Umbilical cord (tissue), 2 donors: ENCODE measurements around the gene CLDN8. TPM values are rescaled to one million over a fixed set of nuclear protein-coding genes. Genes with fewer than 3 reads are reported as not detected.
A peak's percentile ranks its signal among the peaks of the same experiment; 100 is the strongest.

ENCODE experiments used
- DNase-seq: peaks from one replicate; pipeline ENCODE4 v3.0.0-alpha.2; 2015; ENCODE audit warnings: low spot score
- total RNA-seq: library from RNA; depleted of rRNA; stranded (reverse); fragments of >200 nt; gene quantifications from one replicate; pipeline ENCODE4 v1.2.3, GENCODE V29; 2014; ENCODE audit warnings: low replicate concordance; ENCODE audit not compliant: insufficient read depth

The CLDN8 gene
- 6.3 TPM for total RNA-seq

DNA sequence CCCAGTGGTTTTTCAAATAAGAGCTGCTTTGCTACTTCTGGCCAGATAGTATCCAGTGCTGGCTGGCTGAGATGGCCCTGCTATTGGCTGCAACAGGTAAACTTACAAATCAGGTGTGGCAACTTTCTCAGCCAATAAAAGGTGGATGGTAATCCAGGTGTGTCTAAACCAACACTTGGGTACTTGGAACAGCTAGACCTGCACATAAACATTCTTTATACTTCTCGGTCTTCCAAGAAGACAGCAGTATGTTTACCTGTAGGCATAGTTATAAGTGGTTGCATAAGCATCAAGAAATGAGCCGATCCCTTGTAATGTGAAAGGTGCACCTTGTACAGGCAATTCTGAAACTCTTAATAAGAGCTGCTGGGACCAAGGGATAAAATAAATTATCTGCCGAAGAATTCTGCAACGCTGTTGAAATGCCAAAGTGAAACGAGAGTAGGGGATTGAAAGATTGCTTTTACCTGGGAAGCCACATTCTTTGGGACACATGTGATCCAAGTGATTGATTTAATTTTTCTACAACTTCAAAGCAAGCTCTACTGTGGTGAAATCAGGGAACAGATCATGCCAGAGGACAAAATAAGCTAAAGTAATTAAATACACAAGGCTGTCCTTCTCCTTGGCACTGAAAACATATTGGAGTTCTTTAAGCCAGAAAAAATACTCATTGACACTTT is at the start of gene CLDN8:
TSS of gene CLDN8 (minus strand) at position 57 of the 683 bp plus-strand sequence. CDS start 172 bp downstream, outside the sequence.
- DNase-seq, result no peak

- no peak for DNase-seq
These were observed 41.9 kb upstream of the CLDN8 start for GRCh38 chr21:30257773-30258172.

DNA sequence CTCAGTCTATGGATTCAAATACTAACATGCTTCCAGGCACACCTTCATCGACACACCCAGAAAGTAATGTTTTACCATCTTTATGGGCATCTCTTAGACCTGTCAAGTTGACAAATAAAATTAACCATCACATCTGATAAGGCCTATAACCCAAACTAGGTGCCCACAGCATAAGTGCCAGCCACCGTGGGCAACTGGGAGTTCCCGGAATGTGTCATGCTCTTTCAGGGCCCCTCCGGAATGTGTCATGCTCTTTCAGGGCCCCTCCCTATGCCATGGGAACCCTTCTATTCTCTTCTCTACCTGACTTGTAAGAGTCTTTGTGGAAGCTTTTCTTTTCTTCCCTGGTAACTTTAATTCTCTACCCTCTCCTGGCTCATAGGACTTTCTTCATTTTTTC is 40.2 kb upstream of the CLDN8 start:
- DNase-seq, result no peak

DNA sequence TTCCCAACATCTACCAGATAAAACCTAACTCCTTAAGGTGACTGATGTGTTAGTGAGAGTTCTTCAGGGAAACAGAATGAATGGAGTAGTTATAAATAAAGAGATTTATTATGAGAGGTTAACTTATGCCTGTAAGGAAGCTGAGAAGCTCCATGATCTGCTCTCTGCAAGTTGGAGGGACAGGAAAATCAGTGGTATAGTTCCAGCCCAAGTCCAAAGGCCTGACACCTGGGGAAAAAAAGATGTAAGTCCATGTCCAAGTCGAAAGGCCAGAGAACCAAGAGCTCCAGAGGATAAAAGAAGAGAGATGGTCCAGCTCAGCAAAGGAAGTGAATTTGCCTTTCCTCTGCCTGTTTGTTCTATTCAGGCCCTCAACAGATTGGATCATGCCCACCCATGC is 39.8 kb upstream of the CLDN8 start:
- DNase-seq, result no peak

DNA sequence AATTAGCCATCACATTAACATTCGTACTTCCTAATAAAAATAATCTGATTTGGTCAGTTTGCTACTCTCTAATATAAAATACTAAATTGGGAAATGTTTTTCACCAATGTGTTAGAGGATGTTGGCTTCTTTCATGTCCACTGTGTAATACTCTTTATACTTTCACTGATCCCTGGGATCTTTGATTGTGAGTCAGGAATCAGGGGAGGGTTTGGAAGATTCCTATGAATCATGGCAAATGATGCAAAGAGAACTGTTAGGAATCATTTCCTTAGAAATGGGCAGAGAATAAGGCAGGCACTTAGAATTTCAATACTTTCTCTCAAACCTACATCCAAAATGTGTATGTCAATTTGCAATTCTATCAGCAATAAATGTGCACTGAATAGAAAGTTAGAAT is 35.9 kb upstream of the CLDN8 start:
- peak; percentile 47 for DNase-seq

DNA sequence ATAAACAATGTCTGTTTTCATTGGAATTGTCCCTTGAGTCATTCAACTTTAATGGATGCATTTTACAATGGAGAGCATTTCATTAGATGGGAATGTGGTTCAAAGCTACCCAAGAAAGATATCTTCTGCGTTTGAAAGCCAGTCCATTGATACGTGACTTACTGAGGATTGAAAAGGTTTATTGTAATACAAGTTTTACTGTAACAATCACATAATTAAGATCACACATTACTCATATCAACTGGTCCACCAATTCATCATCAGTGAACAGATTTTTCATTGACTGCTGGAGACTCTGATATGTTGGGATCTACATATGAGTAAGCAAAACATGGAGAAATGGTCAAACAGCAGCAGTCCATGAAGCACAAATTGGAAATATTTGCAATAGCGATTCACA is 34.0 kb upstream of the CLDN8 start:
- no peak for DNase-seq

DNA sequence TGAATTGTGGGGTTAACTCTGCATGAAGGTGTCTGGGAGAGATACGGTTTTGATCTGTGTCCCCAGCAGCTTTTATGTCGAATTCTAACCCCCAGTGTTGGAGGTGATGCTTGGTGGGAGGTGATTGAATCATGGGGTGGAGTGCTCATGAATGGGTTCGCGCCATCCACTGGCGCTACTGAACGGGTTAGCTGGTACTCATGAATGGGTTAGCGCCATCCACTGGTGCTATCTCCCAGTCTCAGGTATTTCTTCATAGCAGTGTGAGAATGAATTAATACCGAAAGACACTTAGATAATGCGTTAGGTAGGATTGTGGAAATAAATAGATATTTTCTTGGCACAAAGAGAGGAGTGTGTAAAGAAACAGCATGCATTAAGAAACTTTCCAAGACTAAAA is 32.9 kb upstream of the CLDN8 start:
- DNase-seq, result no peak

GRCh38 chr21:30245061-30245460 is 29.2 kb upstream of the CLDN8 start:
- DNase-seq, result no peak

- DNase-seq, result no peak
These were observed 27.8 kb upstream of the CLDN8 start for GRCh38 chr21:30243691-30244090.

DNA sequence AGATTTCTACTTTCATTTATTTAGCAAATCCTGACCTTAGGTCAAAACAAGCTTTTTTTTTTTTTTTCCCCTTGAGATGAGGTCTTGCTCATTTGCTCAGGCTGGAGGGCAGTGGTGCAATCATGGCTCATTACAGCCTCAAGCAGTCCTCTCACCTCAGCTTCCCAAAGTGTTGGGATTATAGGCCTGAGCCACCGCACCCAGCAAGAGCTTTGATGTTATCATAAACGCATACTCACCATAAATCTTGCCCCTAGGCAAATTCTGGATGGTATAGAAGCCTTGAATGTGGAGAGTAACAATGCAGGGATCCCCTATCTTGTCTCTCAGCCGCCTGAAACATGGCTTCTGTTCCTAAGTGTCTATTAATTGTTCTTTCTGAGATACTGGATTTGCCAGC is 24.8 kb upstream of the CLDN8 start:
- DNase-seq, result no peak

- no peak for DNase-seq
These were observed 22.3 kb upstream of the CLDN8 start for GRCh38 chr21:30238168-30238567.

DNA sequence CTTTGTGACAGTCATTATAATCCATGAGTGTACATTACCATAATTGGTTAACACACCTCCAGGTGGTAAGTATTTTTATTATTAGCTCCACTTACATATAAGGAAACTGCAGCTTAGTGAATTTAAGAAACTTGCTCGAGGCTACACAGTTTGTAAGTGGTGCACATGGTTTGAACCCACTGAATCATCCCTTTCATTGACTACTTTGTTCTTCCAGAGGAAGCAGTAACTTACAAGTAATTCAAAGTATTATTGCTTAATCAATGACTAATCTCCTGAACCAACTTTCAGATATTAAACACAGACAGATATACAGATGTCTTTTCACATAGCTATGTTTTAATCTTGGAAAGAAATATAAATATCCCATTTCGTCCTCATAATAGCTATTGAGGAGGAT is 18.7 kb upstream of the CLDN8 start:
- no peak for DNase-seq

DNA sequence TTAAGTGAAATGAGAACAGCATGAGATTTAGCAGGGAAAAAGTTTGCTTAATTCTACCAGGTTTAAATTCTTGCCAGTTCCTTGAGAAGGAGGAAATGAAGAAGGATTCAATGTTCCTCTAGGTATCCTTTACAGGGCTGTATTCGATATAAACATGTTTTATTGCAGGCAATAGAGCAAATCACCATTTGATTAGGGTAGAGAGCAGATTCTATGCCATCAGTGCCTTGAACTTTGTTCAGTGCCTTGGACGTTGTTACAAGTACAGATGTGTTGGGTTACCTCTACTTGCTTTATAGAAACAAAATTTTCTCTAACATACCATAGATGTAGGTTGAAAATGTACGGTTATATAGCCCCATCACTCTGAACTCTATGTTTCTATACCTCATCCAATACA is 18.2 kb upstream of the CLDN8 start:
- DNase-seq, result no peak

DNA sequence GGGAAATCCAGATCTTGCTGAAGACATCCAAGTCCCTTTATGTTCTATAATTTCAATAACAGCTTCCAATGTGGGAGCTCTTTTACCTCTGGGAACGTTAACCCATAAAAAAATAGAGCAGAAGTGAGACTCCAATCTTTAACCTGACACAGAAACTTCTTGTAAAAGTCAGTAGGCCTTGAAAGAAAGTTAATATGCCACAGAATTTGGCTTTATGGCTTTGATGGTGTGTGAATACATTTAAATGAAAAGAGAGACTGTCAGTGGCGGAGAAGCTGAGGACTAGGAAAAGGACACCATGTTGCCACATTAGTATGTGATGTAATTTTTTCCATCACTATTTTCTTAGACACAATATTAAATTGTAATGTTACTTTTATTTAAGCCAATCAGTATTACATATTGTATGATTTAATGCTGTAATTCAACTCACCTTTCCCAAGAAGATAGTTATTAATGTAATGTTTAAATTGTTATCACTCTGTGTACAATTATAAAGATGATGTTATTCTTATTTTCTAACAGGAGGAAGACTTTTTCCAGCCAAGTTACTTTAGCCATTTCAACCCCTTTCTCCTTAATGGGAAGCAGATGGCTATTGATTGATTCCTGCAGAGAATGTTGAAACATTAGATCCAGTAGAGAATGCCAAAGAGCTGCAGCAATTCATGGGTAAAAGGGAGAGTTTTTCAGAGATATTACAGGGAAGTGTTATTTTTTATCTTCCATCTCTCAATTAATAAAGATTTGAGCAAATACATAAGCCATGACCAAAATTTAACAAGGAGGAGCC is 17.5 kb upstream of the CLDN8 start:
- DNase-seq, result no peak

- no peak for DNase-seq
These were observed 16.1 kb upstream of the CLDN8 start for GRCh38 chr21:30232011-30232410.

DNA sequence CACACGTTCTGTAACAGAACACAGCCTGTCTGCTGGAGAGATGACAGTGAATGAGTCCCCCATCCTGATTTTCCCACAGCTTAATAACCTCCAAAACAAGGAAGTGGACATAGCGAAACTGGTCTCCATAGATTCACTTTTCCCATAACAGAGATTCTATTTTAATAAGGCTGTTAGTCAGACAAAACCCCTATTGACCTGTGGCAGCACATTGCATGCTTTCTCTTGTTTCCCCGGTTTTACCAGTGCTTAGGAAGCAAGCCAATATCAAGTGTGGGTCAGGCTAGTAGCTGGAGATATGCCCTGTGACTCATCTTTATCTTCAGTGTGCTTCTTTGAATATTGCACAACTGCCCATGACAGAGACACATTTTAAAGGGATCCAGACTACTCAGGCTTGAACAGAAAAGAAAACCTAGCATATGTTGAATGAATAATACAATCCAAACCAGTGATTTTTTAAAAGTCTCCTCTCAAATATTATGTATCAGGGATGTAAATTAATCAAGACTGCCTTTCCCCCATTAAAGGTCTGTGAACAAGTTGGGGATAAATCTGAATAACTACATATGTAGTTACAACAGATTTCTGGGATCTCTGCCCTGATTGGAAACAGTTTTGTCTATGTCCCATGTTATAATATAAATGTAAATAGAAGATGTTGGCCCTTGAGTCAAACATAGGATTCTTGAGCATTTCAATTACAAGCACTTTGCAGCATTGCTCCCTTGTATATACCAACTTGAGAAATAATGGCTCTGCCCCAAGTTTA is 11.9 kb upstream of the CLDN8 start:
- DNase-seq, result peak; percentile 98

- DNase-seq, result no peak
These were observed 11.2 kb upstream of the CLDN8 start for GRCh38 chr21:30227128-30227527.

DNA sequence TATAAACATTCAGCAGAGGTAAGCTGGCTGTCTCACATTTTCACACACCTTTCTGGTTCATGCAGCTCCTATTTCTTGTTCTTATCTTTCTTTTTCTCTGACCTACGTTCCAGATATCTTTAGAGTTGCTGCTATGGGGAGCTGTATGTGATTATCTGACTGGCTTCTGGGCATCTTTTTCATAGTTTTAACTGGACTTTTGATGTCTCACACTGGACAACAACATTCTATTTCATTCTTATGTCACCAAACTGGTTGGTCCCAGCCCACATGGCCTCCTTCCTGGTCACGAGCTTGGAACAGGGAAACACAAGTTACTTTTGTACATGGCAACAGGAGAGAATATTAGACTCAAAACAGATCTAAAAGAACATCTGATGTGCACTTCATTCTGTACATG is 7.7 kb upstream of the CLDN8 start:
- DNase-seq, result no peak

DNA sequence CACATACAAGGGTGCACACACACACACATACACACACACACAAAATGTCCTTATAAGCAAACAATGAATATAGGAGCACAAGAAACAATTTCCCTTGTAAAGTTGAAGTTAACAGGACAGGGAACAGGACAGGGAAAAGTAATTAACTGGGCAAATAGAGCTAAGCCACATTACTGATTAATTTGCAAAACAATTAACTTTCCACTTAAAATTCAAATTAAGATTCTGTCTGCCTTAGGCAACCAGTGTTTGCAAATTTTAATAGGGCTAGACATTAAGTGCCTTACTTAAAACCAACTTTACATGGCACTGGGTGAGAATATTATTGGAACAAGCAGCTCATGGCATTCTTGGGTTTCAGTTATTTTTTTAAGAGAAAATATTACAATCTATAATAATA is 6.8 kb upstream of the CLDN8 start:
- DNase-seq, result no peak

- DNase-seq, result peak; percentile 28
These were observed 4.8 kb downstream of the CLDN8 start for GRCh38 chr21:30211071-30211470.

DNA sequence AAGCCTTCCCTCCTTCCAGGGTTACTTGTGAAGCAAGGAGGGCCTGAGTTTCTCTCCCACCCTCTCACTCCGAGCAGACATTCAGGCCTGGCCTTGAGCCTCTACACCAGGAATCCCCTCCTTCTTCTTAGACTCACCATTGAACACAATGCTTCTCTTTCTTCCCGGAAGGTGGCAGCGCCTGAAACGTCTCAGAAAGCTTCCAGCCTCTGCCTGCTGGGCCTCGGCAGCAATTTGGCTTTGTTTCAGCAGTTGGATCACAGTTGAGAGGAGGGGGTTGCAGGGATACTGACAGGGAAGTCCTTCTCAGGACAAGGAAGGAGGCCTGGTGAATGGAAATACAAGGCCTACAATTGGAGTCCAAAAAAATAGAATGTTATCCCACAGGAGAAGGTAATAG is 6.3 kb downstream of the CLDN8 start:
- DNase-seq, result no peak

- no peak for DNase-seq
These were observed 8.7 kb downstream of the CLDN8 start for GRCh38 chr21:30207252-30207579.
